Duodenal mucosa (tissue), 2 donors: ENCODE results near the gene QSOX1.
"Not testable (repeated sequence)": the region's sequence is repeated elsewhere in the genome, so short reads cannot be mapped to it uniquely, and the experiment has no call there.

Source experiments
- H3K27ac ChIP-seq: one replicate; pipeline ENCODE4 v1.7.0; 2013; ENCODE audit warnings: low read depth, low read length
- H3K27me3 ChIP-seq, 2 donors: one replicate each; pipeline ENCODE4 v1.7.0; 2013; ENCODE audit warnings: low read length in 2 of 2, control low read depth in 1 of 2; ENCODE audit not compliant: insufficient read depth in 2 of 2, control insufficient read depth in 1 of 2
- H3K36me3 ChIP-seq, 2 donors: one replicate each; pipeline ENCODE4 v1.7.0; 2013; ENCODE audit warnings: low read length in 2 of 2, control low read depth in 1 of 2; ENCODE audit not compliant: insufficient read depth in 2 of 2, control insufficient read depth in 1 of 2
- H3K4me1 ChIP-seq, 2 donors: one replicate each; pipeline ENCODE4 v1.7.0; 2013; ENCODE audit warnings: low read length in 2 of 2, control low read depth in 1 of 2; ENCODE audit not compliant: insufficient read depth in 2 of 2, control insufficient read depth in 1 of 2
- H3K4me3 ChIP-seq, 2 donors: one replicate each; pipeline ENCODE4 v1.7.0; 2013; ENCODE audit warnings: low read length in 2 of 2, low read depth in 1 of 2
- H3K9ac ChIP-seq, 2 donors: one replicate each; pipeline ENCODE4 v1.7.0; 2013; ENCODE audit warnings: low read length in 2 of 2, low read depth in 1 of 2
- H3K9me3 ChIP-seq, 2 donors: one replicate each; pipeline ENCODE4 v1.7.0; 2013; ENCODE audit warnings: low read length in 2 of 2, control low read depth in 1 of 2; ENCODE audit not compliant: control insufficient read depth in 1 of 2

Gene QSOX1

DNA sequence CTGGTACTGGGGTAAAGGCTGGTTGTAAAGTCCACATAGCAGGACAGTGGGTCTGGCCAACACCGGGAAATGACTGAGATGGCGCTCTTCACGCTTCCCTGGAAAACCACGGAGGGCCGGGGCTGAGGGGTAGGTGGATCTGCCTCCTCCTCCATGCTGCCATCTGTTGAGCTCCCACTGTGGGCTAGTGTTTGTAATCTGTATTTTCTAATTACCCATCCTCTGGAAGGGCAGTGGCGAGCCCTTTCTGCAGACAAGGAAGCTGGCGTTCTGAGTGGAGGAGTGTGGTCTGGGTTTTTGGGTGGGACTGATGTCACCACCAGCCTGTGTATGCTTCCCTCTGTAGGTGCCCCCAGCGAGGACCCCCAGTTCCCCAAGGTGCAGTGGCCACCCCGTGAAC, 41.2 kb downstream of the QSOX1 start:
- Histone ChIP-seq H3K4me3 (no peak overlapping the region), H3K36me3 (peaks cover 23 to 52% of the 10 kb centered on the region in 2 donors), H3K27ac (no peak overlapping the region), H3K9me3 (no peaks in the 10 kb centered on the region), H3K27me3 (no peaks in the 10 kb centered on the region), H3K4me1 (peaks cover 4 to 13% of the 10 kb centered on the region in 2 donors), H3K9ac (no peak overlapping the region)

DNA sequence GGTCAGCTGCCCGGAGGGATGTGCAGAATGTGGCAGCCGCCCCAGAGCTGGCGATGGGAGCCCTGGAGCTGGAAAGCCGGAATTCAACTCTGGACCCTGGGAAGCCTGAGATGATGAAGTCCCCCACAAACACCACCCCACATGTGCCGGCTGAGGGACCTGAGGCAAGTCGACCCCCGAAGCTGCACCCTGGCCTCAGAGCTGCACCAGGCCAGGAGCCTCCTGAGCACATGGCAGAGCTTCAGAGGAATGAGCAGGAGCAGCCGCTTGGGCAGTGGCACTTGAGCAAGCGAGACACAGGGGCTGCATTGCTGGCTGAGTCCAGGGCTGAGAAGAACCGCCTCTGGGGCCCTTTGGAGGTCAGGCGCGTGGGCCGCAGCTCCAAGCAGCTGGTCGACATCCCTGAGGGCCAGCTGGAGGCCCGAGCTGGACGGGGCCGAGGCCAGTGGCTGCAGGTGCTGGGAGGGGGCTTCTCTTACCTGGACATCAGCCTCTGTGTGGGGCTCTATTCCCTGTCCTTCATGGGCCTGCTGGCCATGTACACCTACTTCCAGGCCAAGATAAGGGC, 41.9 kb downstream of the QSOX1 start:
- H3K27ac ChIP-seq = no peak overlapping the region
- no peaks in the 10 kb centered on the region for H3K9me3 ChIP-seq
- H3K27me3 ChIP-seq = no peaks in the 10 kb centered on the region
- H3K4me1 ChIP-seq = peaks cover 4 to 13% of the 10 kb centered on the region in 2 donors
- H3K36me3 ChIP-seq = peaks cover 19 to 46% of the 10 kb centered on the region in 2 donors
- H3K9ac ChIP-seq = no peak overlapping the region
- H3K4me3 ChIP-seq = no peak overlapping the region

DNA sequence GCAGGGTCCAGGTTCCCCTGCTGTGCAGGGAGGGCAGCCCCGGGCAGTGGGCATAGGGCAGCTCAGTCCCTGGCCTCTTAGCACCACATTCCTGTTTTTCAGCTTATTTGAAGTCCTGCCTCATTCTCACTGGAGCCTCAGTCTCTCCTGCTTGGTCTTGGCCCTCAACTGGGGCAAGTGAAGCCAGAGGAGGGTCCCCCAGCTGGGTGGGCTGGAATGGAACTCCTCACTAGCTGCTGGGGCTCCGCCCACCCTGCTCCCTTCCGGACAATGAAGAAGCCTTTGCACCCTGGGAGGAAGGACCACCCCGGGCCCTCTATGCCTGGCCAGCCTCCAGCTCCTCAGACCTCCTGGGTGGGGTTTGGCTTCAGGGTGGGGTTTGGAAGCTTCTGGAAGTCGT, 42.6 kb downstream of the QSOX1 start:
- Histone ChIP-seq H3K9ac (no peak overlapping the region), H3K27ac (no peak overlapping the region), H3K4me1 (peaks cover 4 to 13% of the 10 kb centered on the region in 2 donors), H3K36me3 (peaks cover 19 to 39% of the 10 kb centered on the region in 2 donors), H3K27me3 (no peaks in the 10 kb centered on the region), H3K9me3 (no peaks in the 10 kb centered on the region), H3K4me3 (no peak overlapping the region)

DNA sequence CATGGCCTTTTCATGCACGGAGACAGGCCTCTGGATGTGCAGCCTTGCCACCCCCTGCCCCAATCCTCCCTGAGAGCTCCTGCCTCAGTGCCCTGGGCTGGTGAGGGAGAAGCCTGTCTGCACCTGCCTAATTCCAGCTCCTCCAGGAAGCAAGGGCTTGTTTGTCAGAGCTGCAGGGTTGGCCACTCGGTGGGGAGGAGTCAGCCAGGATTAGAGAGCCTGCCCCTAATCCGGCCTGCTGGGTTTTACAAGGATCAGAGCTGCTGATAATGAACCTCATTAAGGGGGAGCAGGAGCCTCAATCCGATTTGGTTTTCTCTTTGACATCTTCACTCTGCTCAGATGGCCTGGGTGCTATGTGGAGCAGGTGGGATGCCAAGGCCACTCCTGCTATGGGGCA, 43.5 kb downstream of the QSOX1 start:
- Histone ChIP-seq H3K27me3 (no peaks in the 10 kb centered on the region), H3K4me1 (peaks cover 2 to 13% of the 10 kb centered on the region in 2 donors), H3K9me3 (no peaks in the 10 kb centered on the region), H3K9ac (no peak overlapping the region), H3K4me3 (no peak overlapping the region), H3K27ac (no peak overlapping the region), H3K36me3 (peaks cover 13 to 35% of the 10 kb centered on the region in 2 donors)

DNA sequence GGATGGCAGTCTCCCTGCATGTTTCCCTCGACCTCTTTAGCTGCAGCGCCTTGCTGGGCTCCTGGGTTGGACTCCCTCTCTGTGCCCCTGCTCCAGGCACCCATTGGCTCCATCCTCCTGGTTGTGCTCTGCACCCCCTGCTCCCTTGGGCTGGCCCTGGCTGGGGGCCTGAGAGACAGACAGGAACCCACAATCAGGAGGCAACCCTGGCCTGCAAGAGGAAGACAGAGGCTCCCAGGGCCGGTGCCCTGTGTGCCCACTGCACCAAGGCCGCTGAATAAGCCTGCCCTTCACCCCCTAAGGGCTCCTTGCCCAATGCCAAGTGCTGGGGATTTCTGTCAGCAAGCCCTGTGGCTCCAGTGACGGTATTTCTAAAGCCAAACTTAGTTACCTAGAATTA, 43.9 kb downstream of the QSOX1 start:
- peaks cover 0 to 12% of the 10 kb centered on the region in 2 donors for H3K4me1 ChIP-seq
- no peaks in the 10 kb centered on the region for H3K9me3 ChIP-seq
- H3K36me3 ChIP-seq = peaks cover 11 to 33% of the 10 kb centered on the region in 2 donors
- H3K27ac ChIP-seq = no peak overlapping the region
- H3K27me3 ChIP-seq = no peaks in the 10 kb centered on the region
- H3K9ac ChIP-seq = no peak overlapping the region
- no peak overlapping the region for H3K4me3 ChIP-seq

DNA sequence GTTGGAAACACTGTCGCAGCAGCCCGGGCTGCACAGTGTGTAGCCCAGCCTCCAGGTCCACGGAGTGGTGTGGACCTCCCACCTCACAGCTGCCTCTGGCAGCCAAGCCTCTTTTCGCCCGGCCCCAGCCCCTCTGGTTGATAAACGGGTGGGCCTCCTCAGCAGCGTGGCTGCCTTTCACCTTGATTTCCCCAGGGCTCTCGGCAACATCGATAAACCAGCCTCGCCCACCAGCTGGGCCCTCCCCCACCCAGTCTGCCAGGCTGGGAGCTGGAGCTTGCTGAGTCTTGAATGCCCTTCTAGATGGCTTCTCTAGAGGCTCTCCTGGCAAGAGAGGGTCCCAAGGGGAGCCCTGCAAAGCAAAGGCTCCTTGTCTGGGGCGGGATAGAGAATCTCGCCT, 44.3 kb downstream of the QSOX1 start:
- no peaks in the 10 kb centered on the region for H3K9me3 ChIP-seq
- H3K4me1 ChIP-seq = peaks cover 0 to 8% of the 10 kb centered on the region in 2 donors
- H3K36me3 ChIP-seq = peaks cover 11 to 30% of the 10 kb centered on the region in 2 donors
- H3K27ac ChIP-seq = no peak overlapping the region
- H3K27me3 ChIP-seq = no peaks in the 10 kb centered on the region
- H3K9ac ChIP-seq = no peak overlapping the region
- no peak overlapping the region for H3K4me3 ChIP-seq

DNA sequence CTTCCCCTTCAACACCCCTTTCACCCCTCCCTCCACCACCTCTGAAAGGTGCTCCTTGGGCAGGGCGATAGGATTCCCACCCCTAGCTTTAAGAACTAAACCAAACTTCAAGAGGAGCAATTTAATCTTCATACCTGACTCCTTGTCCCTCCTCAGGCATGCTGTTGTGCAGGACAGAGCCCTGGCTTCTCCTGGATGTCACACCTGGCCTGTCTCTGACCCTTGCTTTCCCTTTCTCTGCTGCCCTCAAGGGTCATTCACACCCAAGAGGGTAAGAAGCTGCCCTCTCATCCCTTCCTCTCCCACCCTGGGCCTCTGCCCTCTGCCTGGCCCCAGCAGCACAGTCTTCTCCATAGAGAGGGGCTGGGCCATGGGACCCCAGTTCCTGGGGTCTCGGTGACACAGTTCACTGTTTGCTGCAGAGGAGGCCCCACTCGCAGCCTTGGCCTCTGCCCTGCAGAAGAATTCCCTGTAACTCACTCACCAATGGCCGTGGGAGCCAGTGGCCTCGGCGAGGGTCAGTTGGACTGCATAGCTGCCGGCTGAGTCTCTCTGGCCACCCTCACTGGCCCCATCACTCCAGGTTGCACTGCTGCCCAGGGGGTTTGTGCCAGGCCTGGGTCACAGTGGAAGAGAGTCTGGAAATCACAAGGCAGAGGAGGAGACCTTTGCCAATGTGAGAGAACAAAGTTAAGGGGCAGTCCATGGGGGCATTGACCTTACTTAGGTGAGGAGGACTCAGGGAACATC, 47.0 kb downstream of the QSOX1 start:
- H3K4me3 ChIP-seq = no peak overlapping the region
- no peaks in the 10 kb centered on the region for H3K9me3 ChIP-seq
- H3K9ac ChIP-seq = no peak overlapping the region
- H3K36me3 ChIP-seq = peaks cover 6 to 9% of the 10 kb centered on the region in 2 donors
- H3K27ac ChIP-seq = no peak overlapping the region
- no peaks in the 10 kb centered on the region for H3K27me3 ChIP-seq
- no peaks in the 10 kb centered on the region for H3K4me1 ChIP-seq

DNA sequence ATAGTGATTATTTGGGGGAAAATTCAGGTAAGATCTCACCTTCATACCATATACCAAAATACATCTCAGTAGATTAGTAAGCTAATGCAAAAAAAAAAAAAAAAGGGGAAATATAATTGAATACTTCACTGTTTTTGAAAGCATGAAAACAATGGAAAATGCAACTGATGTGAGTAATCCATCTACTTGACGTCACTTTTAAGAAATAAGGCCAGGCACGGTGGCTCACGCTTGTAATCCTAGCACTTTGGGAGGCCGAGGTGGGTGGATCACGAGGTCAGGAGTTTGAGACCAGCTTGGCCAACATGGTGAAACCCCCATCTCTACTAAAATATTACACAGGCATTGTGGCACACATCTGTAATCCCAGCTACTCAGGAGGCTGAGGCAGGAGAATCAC, 47.9 kb downstream of the QSOX1 start:
- H3K9me3 ChIP-seq, H3K4me3 ChIP-seq, H3K27ac ChIP-seq: not testable (repeated sequence)

DNA sequence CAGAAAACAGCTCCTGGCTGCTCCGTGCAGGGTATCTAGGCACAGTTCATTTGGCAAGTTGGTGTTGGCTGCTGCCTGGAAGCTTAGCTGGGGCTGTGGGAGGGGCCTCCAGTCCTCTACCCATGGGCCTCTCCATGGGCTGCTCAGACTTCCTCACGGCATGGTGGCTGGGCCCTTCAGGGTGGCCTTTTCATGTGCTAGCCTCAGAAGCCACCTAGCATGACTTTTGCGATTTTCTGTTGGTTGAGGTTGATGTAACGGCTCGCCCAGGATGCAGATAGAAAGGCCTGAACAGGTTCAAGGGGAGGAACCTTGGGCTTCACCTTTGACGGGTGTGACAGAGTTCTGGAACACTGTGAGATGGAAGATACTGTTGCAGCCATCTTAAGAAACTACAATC, 49.6 kb downstream of the QSOX1 start:
- no peaks in the 10 kb centered on the region for H3K9me3 ChIP-seq
- no peak overlapping the region for H3K4me3 ChIP-seq
- no peaks in the 10 kb centered on the region for H3K27me3 ChIP-seq
- no peaks in the 10 kb centered on the region for H3K4me1 ChIP-seq
- H3K9ac ChIP-seq = no peak overlapping the region
- no peak overlapping the region for H3K27ac ChIP-seq
- no peaks in the 10 kb centered on the region for H3K36me3 ChIP-seq

More for the DNA sequence above, 47.9 kb downstream of the QSOX1 start:
- H3K36me3 ChIP-seq, H3K9ac ChIP-seq, H3K27me3 ChIP-seq, H3K4me1 ChIP-seq: not testable (repeated sequence)

DNA sequence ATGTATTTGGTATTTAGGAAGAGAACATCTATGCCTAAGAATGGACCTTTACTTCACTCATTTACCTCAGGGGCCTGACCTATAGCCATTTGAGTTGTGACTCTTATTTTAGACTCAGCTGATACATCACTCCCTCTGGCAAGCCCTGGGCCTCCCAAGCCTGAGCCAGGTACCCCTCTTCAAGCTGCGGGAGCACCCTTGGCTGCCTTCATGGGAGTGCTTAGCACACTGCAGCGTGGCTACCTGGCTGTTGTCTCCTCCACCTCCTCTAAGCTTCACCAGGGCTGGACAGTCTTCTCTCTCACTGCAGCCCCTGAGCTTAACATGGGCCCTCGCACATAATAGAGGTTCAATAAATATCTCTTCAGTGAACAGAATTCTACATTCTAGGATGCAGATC, 51.9 kb downstream of the QSOX1 start:
- no peaks in the 10 kb centered on the region for H3K27me3 ChIP-seq
- no peak overlapping the region for H3K4me3 ChIP-seq

More for the DNA sequence above, 51.9 kb downstream of the QSOX1 start:
- H3K9me3 ChIP-seq = no peaks in the 10 kb centered on the region
- no peaks in the 10 kb centered on the region for H3K4me1 ChIP-seq
- no peak overlapping the region for H3K9ac ChIP-seq
- no peaks in the 10 kb centered on the region for H3K36me3 ChIP-seq
- H3K27ac ChIP-seq = no peak overlapping the region
